Cardiac fibroblast (primary cell): Measurements from ENCODE around the gene VARS2.
"Not testable (repeated sequence)": the region's sequence is repeated elsewhere in the genome, so short reads cannot be mapped to it uniquely, and the experiment has no call there.

ENCODE experiments used
- DNase-seq, 2 donors: peaks; one replicate each; pipeline versions ENCODE4 v3.0.0 to v3.0.0-alpha.2; 2010; ENCODE audit warnings: low read depth in 2 of 2
- H3K4me3 ChIP-seq, 2 donors: replicated peaks in 1 of 2; 1 replicate in 1 of 2; 2 replicates in 1 of 2; pipeline ENCODE4 v1.5.1; 2011; ENCODE audit warnings: low read depth in 2 of 2, low read length in 2 of 2, mild to moderate bottlenecking in 2 of 2, moderate library complexity in 1 of 2
- TF ChIP-seq, protein P1 (sequence below): IDR thresholded peaks from one replicate; pipeline ENCODE4 v1.5.1; 2011; ENCODE audit warnings: low read depth, mild to moderate bottlenecking, low read length, inconsistent platforms

VARS2 gene

GRCh38 chr6:30963641-30964040 lies 49.6 kb downstream of the VARS2 start:
- no peak for DNase-seq
- H3K4me3 ChIP-seq, result no peak overlapping the region
- TF ChIP-seq, protein P1, sequence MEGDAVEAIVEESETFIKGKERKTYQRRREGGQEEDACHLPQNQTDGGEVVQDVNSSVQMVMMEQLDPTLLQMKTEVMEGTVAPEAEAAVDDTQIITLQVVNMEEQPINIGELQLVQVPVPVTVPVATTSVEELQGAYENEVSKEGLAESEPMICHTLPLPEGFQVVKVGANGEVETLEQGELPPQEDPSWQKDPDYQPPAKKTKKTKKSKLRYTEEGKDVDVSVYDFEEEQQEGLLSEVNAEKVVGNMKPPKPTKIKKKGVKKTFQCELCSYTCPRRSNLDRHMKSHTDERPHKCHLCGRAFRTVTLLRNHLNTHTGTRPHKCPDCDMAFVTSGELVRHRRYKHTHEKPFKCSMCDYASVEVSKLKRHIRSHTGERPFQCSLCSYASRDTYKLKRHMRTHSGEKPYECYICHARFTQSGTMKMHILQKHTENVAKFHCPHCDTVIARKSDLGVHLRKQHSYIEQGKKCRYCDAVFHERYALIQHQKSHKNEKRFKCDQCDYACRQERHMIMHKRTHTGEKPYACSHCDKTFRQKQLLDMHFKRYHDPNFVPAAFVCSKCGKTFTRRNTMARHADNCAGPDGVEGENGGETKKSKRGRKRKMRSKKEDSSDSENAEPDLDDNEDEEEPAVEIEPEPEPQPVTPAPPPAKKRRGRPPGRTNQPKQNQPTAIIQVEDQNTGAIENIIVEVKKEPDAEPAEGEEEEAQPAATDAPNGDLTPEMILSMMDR, result no peak

DNA sequence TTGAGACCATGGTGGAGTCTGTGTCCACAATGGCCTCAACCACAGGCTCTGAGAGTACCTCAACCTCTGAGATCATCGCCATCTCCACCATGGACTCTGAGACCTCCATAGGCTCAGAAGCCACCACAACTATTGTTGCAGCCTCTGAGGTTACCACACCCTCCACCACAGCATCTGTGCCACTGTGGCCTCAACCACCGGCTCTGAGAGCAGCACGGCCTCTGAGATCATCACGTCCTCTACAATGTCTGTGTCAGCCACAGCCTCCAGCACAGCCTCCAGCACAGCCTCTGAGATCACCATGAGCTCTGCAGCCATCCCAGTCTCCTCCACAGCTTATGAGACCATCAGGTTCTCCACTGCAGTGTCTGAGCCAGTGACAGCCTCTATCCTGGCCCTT lies 50.0 kb downstream of the VARS2 start:
- no peak for DNase-seq
- TF ChIP-seq, protein P1, result no peak
- H3K4me3 ChIP-seq, result no peak overlapping the region

GRCh38 chr6:30965140-30965601 lies 51.1 kb downstream of the VARS2 start:
- no peak for DNase-seq
- no peak overlapping the region for H3K4me3 ChIP-seq
- TF ChIP-seq, protein P1, result no peak

- no peak overlapping the region for H3K4me3 ChIP-seq
- no peak for DNase-seq
- TF ChIP-seq, protein P1, result no peak
Observed at GRCh38 chr6:30966154-30966553, 52.1 kb downstream of the VARS2 start.

DNA sequence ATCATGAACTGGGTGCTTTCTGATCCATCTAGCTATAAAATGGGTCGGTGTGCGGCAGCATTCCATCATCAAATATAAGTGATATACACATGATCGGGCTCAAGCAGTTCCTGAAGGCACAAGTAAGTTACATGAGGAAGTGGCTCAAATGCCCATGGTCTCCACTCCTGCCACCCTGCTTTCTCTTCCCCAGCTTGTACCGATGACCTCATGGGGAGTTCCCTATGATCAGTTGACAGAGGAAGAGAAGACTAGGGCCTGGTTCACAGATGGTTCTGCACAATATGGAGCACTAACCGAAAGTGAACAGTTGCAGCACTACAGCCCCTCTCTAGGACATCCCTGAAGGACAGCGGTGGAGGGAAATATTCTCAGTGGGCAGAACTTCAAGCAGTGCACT lies 55.1 kb downstream of the VARS2 start:
- DNase-seq, H3K4me3 ChIP-seq: not testable (repeated sequence)

DNA sequence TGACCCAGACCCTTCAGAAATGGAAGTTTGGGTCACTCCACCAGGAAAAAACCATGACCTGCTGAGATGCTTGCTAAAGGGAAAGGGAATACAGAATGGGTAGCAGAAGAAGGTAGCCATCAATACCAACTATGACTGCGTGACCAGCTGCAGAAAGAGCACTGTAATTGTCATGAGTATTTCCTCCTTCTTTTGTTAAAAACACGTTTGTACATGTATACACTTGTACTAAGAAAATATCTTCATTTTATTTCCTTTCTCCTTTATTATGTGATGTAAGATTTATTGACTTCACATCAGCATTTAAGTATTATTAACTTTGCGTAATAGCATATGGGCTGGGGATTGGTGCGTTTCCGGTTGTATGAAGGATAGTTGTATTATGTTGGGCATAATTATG lies 56.9 kb downstream of the VARS2 start:
- DNase-seq, result no peak
- TF ChIP-seq, protein P1, result no peak
- no peak overlapping the region for H3K4me3 ChIP-seq

GRCh38 chr6:30972816-30973215 lies 58.8 kb downstream of the VARS2 start:
- TF ChIP-seq, protein P1, result no peak

More at GRCh38 chr6:30972816-30973215, 58.8 kb downstream of the VARS2 start:
- no peak overlapping the region for H3K4me3 ChIP-seq
- no peak for DNase-seq
